ENCODE measurements around the gene GZMB. TPM values are rescaled to one million over a fixed set of nuclear protein-coding genes. Genes with fewer than 3 reads are reported as not detected.

Gene GZMB
- total RNA-seq (2014; rRNA removed; shearing (Covaris generic); ENCODE audit: low replicate concordance), result not detected in 2 replicates

GRCh38 chr14:24634158-24634557 is at the start of gene GZMB:
Gene GZMB (minus strand): TSS chr14:24634190. CDS start chr14:24634160, 30 bp downstream.
- DNase-seq, result no peak
- no peak within 1 kb of the TSS for H3K4me2 ChIP-seq (ENCODE audit: low read depth, low read length, poor library complexity, severe bottlenecking)
- no peak within 1 kb of the TSS for H3K9ac ChIP-seq (ENCODE audit: low read length)
- no peaks in the 10 kb centered on the region for H4K20me1 ChIP-seq (ENCODE audit: insufficient read depth, low read depth, low read length)
- H3K36me3 ChIP-seq (ENCODE audit: insufficient read depth, low read length), result no peaks in the 10 kb centered on the region
- H3K4me1 ChIP-seq (ENCODE audit: low read length), result no peaks in the 10 kb centered on the region
- no peaks in the 10 kb centered on the region for H3K9me3 ChIP-seq (ENCODE audit: low read length)
- no peaks in the 10 kb centered on the region; the same call in 1 of the 2 replicates for H3K27me3 ChIP-seq (ENCODE audit: low read length)
- H3K79me2 ChIP-seq (ENCODE audit: low read length), result no peaks in the 10 kb centered on the region
- H2AFZ ChIP-seq (ENCODE audit: low read length), result no peak within 1 kb of the TSS
- H3K4me3 ChIP-seq (ENCODE audit: low read length), result no peak within 1 kb of the TSS
- H3K9me2 ChIP-seq (replicated peaks; ENCODE audit: insufficient read depth, low read length), result no peaks in the 10 kb centered on the region
- H3K27ac ChIP-seq (ENCODE audit: low read length), result no peak within 1 kb of the TSS

- H3K4me1 ChIP-seq (ENCODE audit: low read length), result no peaks in the 10 kb centered on the region
Measured at GRCh38 chr14:24681056-24681455, 47.1 kb upstream of the GZMB start.

GRCh38 chr14:24680516-24680915 is 46.5 kb upstream of the GZMB start:
- no peak for DNase-seq
- H3K36me3 ChIP-seq (ENCODE audit: insufficient read depth, low read length), result no peaks in the 10 kb centered on the region
- no peak overlapping the region for H3K4me2 ChIP-seq (ENCODE audit: low read depth, low read length, poor library complexity, severe bottlenecking)
- no peaks in the 10 kb centered on the region for H3K79me2 ChIP-seq (ENCODE audit: low read length)
- H3K9me3 ChIP-seq (ENCODE audit: low read length), result no peaks in the 10 kb centered on the region
- H3K27me3 ChIP-seq (ENCODE audit: low read length), result no peaks in the 10 kb centered on the region
- no peaks in the 10 kb centered on the region for H3K9me2 ChIP-seq (replicated peaks; ENCODE audit: insufficient read depth, low read length)
- H3K4me1 ChIP-seq (ENCODE audit: low read length), result no peaks in the 10 kb centered on the region
- no peak overlapping the region for H3K4me3 ChIP-seq (ENCODE audit: low read length)
- no peaks in the 10 kb centered on the region for H4K20me1 ChIP-seq (ENCODE audit: insufficient read depth, low read depth, low read length)
- H3K9ac ChIP-seq (ENCODE audit: low read length), result no peak overlapping the region
- no peak overlapping the region for H2AFZ ChIP-seq (ENCODE audit: low read length)
- H3K27ac ChIP-seq (ENCODE audit: low read length), result no peak overlapping the region

More at GRCh38 chr14:24681056-24681455, 47.1 kb upstream of the GZMB start:
- H3K9me2 ChIP-seq (replicated peaks; ENCODE audit: insufficient read depth, low read length), result no peaks in the 10 kb centered on the region
- no peak overlapping the region for H2AFZ ChIP-seq (ENCODE audit: low read length)
- H3K27ac ChIP-seq (ENCODE audit: low read length), result no peak overlapping the region
- no peaks in the 10 kb centered on the region for H3K79me2 ChIP-seq (ENCODE audit: low read length)
- no peaks in the 10 kb centered on the region for H3K27me3 ChIP-seq (ENCODE audit: low read length)
- H3K36me3 ChIP-seq (ENCODE audit: insufficient read depth, low read length), result no peaks in the 10 kb centered on the region
- no peak overlapping the region for H3K4me2 ChIP-seq (ENCODE audit: low read depth, low read length, poor library complexity, severe bottlenecking)
- H3K4me3 ChIP-seq (ENCODE audit: low read length), result no peak overlapping the region
- no peaks in the 10 kb centered on the region for H3K9me3 ChIP-seq (ENCODE audit: low read length)
- H3K9ac ChIP-seq (ENCODE audit: low read length), result no peak overlapping the region
- no peaks in the 10 kb centered on the region for H4K20me1 ChIP-seq (ENCODE audit: insufficient read depth, low read depth, low read length)
- no peak for DNase-seq

GRCh38 chr14:24679248-24679961 is 45.4 kb upstream of the GZMB start:
- Histone ChIP-seq H3K36me3 (ENCODE audit: insufficient read depth, low read length) (no peaks in the 10 kb centered on the region), H3K4me3 (ENCODE audit: low read length) (no peak overlapping the region), H2AFZ (ENCODE audit: low read length) (no peak overlapping the region), H3K4me1 (ENCODE audit: low read length) (peaks cover 3% of the 10 kb centered on the region), H3K27ac (ENCODE audit: low read length) (no peak overlapping the region), H3K9me2 (replicated peaks; ENCODE audit: insufficient read depth, low read length) (no peaks in the 10 kb centered on the region), H3K9ac (ENCODE audit: low read length) (no peak overlapping the region), H3K79me2 (ENCODE audit: low read length) (no peaks in the 10 kb centered on the region), H3K27me3 (ENCODE audit: low read length) (no peaks in the 10 kb centered on the region), H3K4me2 (ENCODE audit: low read depth, low read length, poor library complexity, severe bottlenecking) (no peak overlapping the region), H4K20me1 (ENCODE audit: insufficient read depth, low read depth, low read length) (no peaks in the 10 kb centered on the region), H3K9me3 (ENCODE audit: low read length) (no peaks in the 10 kb centered on the region)
- DNase-seq, result no peak

GRCh38 chr14:24678801-24679247 is 44.8 kb upstream of the GZMB start:
- H3K27ac ChIP-seq (ENCODE audit: low read length), result no peak overlapping the region

GRCh38 chr14:24677956-24678355 is 44.0 kb upstream of the GZMB start:
- Histone ChIP-seq H4K20me1 (ENCODE audit: insufficient read depth, low read depth, low read length) (no peaks in the 10 kb centered on the region), H2AFZ (ENCODE audit: low read length) (no peak overlapping the region), H3K36me3 (ENCODE audit: insufficient read depth, low read length) (no peaks in the 10 kb centered on the region), H3K79me2 (ENCODE audit: low read length) (no peaks in the 10 kb centered on the region), H3K4me1 (ENCODE audit: low read length) (peaks cover 18% of the 10 kb centered on the region), H3K9me2 (replicated peaks; ENCODE audit: insufficient read depth, low read length) (no peaks in the 10 kb centered on the region), H3K4me3 (ENCODE audit: low read length) (no peak overlapping the region), H3K27ac (ENCODE audit: low read length) (no peak overlapping the region), H3K27me3 (ENCODE audit: low read length) (no peaks in the 10 kb centered on the region), H3K9me3 (ENCODE audit: low read length) (no peaks in the 10 kb centered on the region), H3K4me2 (ENCODE audit: low read depth, low read length, poor library complexity, severe bottlenecking) (no peak overlapping the region), H3K9ac (ENCODE audit: low read length) (no peak overlapping the region)
- DNase-seq, result no peak

More at GRCh38 chr14:24678801-24679247, 44.8 kb upstream of the GZMB start:
- H3K79me2 ChIP-seq (ENCODE audit: low read length), result no peaks in the 10 kb centered on the region
- H3K9me2 ChIP-seq (replicated peaks; ENCODE audit: insufficient read depth, low read length), result no peaks in the 10 kb centered on the region
- no peaks in the 10 kb centered on the region for H4K20me1 ChIP-seq (ENCODE audit: insufficient read depth, low read depth, low read length)
- no peaks in the 10 kb centered on the region for H3K9me3 ChIP-seq (ENCODE audit: low read length)
- H3K4me2 ChIP-seq (ENCODE audit: low read depth, low read length, poor library complexity, severe bottlenecking), result peak overlapping the region; percentile 7
- H3K9ac ChIP-seq (ENCODE audit: low read length), result no peak overlapping the region
- peak; percentile 96 for DNase-seq
- peak overlapping the region; percentile 71; the same call in 1 of the 2 replicates for H2AFZ ChIP-seq (ENCODE audit: low read length)
- no peaks in the 10 kb centered on the region for H3K36me3 ChIP-seq (ENCODE audit: insufficient read depth, low read length)
- no peaks in the 10 kb centered on the region for H3K27me3 ChIP-seq (ENCODE audit: low read length)
- peaks cover 9% of the 10 kb centered on the region for H3K4me1 ChIP-seq (ENCODE audit: low read length)
- H3K4me3 ChIP-seq (ENCODE audit: low read length), result no peak overlapping the region

- H3K4me2 ChIP-seq (ENCODE audit: low read depth, low read length, poor library complexity, severe bottlenecking), result peak overlapping the region; percentile 39
- peaks cover 25% of the 10 kb centered on the region for H3K4me1 ChIP-seq (ENCODE audit: low read length)
Measured at GRCh38 chr14:24674204-24674970, 40.4 kb upstream of the GZMB start.

GRCh38 chr14:24673534-24674203 is 39.7 kb upstream of the GZMB start:
- H3K4me3 ChIP-seq (ENCODE audit: low read length), result peak overlapping the region; percentile 21; the same call in 1 of the 2 replicates
- peak overlapping the region; percentile 59 for H3K4me2 ChIP-seq (ENCODE audit: low read depth, low read length, poor library complexity, severe bottlenecking)
- no peak overlapping the region for H2AFZ ChIP-seq (ENCODE audit: low read length)
- no peaks in the 10 kb centered on the region for H3K9me2 ChIP-seq (replicated peaks; ENCODE audit: insufficient read depth, low read length)
- H3K4me1 ChIP-seq (ENCODE audit: low read length), result peaks cover 25% of the 10 kb centered on the region
- no peaks in the 10 kb centered on the region for H3K36me3 ChIP-seq (ENCODE audit: insufficient read depth, low read length)
- peak overlapping the region; percentile 8; the same call in 1 of the 2 replicates for H3K9ac ChIP-seq (ENCODE audit: low read length)
- DNase-seq, result peak; percentile 45
- no peaks in the 10 kb centered on the region for H4K20me1 ChIP-seq (ENCODE audit: insufficient read depth, low read depth, low read length)
- H3K27me3 ChIP-seq (ENCODE audit: low read length), result no peaks in the 10 kb centered on the region
- H3K9me3 ChIP-seq (ENCODE audit: low read length), result no peaks in the 10 kb centered on the region
- no peaks in the 10 kb centered on the region for H3K79me2 ChIP-seq (ENCODE audit: low read length)
- no peak overlapping the region for H3K27ac ChIP-seq (ENCODE audit: low read length)

More at GRCh38 chr14:24674204-24674970, 40.4 kb upstream of the GZMB start:
- H3K4me3 ChIP-seq (ENCODE audit: low read length), result no peak overlapping the region
- no peaks in the 10 kb centered on the region for H3K9me2 ChIP-seq (replicated peaks; ENCODE audit: insufficient read depth, low read length)
- no peaks in the 10 kb centered on the region for H3K36me3 ChIP-seq (ENCODE audit: insufficient read depth, low read length)
- H2AFZ ChIP-seq (ENCODE audit: low read length), result no peak overlapping the region
- no peak overlapping the region for H3K9ac ChIP-seq (ENCODE audit: low read length)
- H3K9me3 ChIP-seq (ENCODE audit: low read length), result no peaks in the 10 kb centered on the region
- no peak overlapping the region for H3K27ac ChIP-seq (ENCODE audit: low read length)
- H3K79me2 ChIP-seq (ENCODE audit: low read length), result no peaks in the 10 kb centered on the region
- no peaks in the 10 kb centered on the region for H4K20me1 ChIP-seq (ENCODE audit: insufficient read depth, low read depth, low read length)
- no peaks in the 10 kb centered on the region for H3K27me3 ChIP-seq (ENCODE audit: low read length)
- peak; percentile 65 for DNase-seq

Data from Karpas-422 (cell line).